GM18526 (cell line): Measurements from ENCODE around the gene UGP2.

Experiments
- POLR2A ChIP-seq: IDR thresholded peaks from 3 replicates; pipeline ENCODE4 v1.6.1; 2011; ENCODE audit not compliant: insufficient read length; ENCODE audit errors: extremely low read depth

UGP2 gene

GRCh38 chr2:63831176-63831575 is 10.5 kb upstream of the UGP2 start:
- no peak for TF ChIP-seq POLR2A

GRCh38 chr2:63834401-63834800 is 7.3 kb upstream of the UGP2 start:
- TF ChIP-seq POLR2A = no peak

- TF ChIP-seq POLR2A = no peak
Observed at GRCh38 chr2:63837036-63837594, 4.6 kb upstream of the UGP2 start.

- TF ChIP-seq POLR2A = no peak
Observed at GRCh38 chr2:63840081-63840784, 1.5 kb upstream of the UGP2 start.

- peak; percentile 99 for TF ChIP-seq POLR2A
Observed at GRCh38 chr2:63840785-63841253, 877 bp upstream of the UGP2 start.

- TF ChIP-seq POLR2A = no peak
Observed at GRCh38 chr2:63842149-63843061, 709 bp downstream of the UGP2 start.

- TF ChIP-seq POLR2A = no peak
Observed at GRCh38 chr2:63843093-63843492, 1.4 kb downstream of the UGP2 start.

GRCh38 chr2:63843791-63844190 is 2.1 kb downstream of the UGP2 start:
- TF ChIP-seq POLR2A = no peak

- no peak for TF ChIP-seq POLR2A
Observed at GRCh38 chr2:63844616-63845015, 2.9 kb downstream of the UGP2 start.

- no peak for TF ChIP-seq POLR2A
Observed at GRCh38 chr2:63845866-63846265, 4.2 kb downstream of the UGP2 start.

- TF ChIP-seq POLR2A = no peak
Observed at GRCh38 chr2:63846487-63846886, 4.8 kb downstream of the UGP2 start.

GRCh38 chr2:63849381-63850203 is 7.9 kb downstream of the UGP2 start:
- no peak for TF ChIP-seq POLR2A

- no peak for TF ChIP-seq POLR2A
Observed at GRCh38 chr2:63850204-63850571, 8.5 kb downstream of the UGP2 start.

- TF ChIP-seq POLR2A = no peak
Observed at GRCh38 chr2:63850649-63851048, 9.0 kb downstream of the UGP2 start.

GRCh38 chr2:63851691-63852311 is 10.1 kb downstream of the UGP2 start:
- no peak for TF ChIP-seq POLR2A
